HL-60 (cell line): Measurements from ENCODE around the gene SORCS2.

Experiments
- CTCF ChIP-seq: IDR thresholded peaks from one replicate; pipeline ENCODE4 v1.5.1; 2011; ENCODE audit warnings: low read length, control low read depth, inconsistent platforms; ENCODE audit not compliant: insufficient read depth
- GABPA ChIP-seq: IDR thresholded peaks from 2 replicates; pipeline ENCODE4 v1.6.1; 2012; ENCODE audit warnings: low read depth
- POLR2AphosphoS5 ChIP-seq: IDR thresholded peaks from 2 replicates; pipeline ENCODE4 v1.6.1; 2012; ENCODE audit warnings: low read depth
- REST ChIP-seq: IDR thresholded peaks from 2 replicates; pipeline ENCODE4 v1.6.1; 2012; ENCODE audit warnings: low read depth; ENCODE audit not compliant: insufficient replicate concordance
- SPI1 ChIP-seq: IDR thresholded peaks from 2 replicates; pipeline ENCODE4 v1.6.1; 2012; ENCODE audit warnings: low read depth, mild to moderate bottlenecking, borderline replicate concordance

GRCh38 chr4:7242766-7243165 lies 50.4 kb downstream of the SORCS2 start:
- TF ChIP-seq CTCF (no peak), SPI1 (no peak), POLR2AphosphoS5 (no peak), REST (no peak), GABPA (no peak)
